MM.1S (cell line): ENCODE data around the gene SDSL.

Source experiments
- DNase-seq: peaks from one replicate; pipeline ENCODE4 v3.0.0-alpha.2; 2015
- H2AFZ ChIP-seq: fragments of 300-600 bp; sonication (generic); 2 replicates; pipeline ENCODE4 v1.6.0; 2016; ENCODE audit warnings: antibody characterized with exemption, low read length
- H3F3A ChIP-seq: fragments of 300-600 bp; sonication (generic); 2 replicates; pipeline ENCODE4 v1.6.1; 2016; ENCODE audit warnings: mild to moderate bottlenecking, antibody characterized with exemption, low read length, moderate library complexity, mixed read lengths; ENCODE audit not compliant: insufficient read depth
- H3K27ac ChIP-seq: fragments of 300-600 bp; sonication (generic); 2 replicates; pipeline ENCODE4 v1.5.1; 2016; ENCODE audit warnings: mild to moderate bottlenecking, low read length
- H3K27me3 ChIP-seq: fragments of 300-600 bp; sonication (generic); replicated peaks from 2 replicates; pipeline ENCODE4 v1.6.0; 2016; ENCODE audit warnings: low read length; ENCODE audit not compliant: insufficient read depth
- H3K36me3 ChIP-seq: fragments of 300-600 bp; sonication (generic); replicated peaks from 2 replicates; pipeline ENCODE4 v1.6.1; 2016; ENCODE audit warnings: mild to moderate bottlenecking, low read length, mixed read lengths; ENCODE audit not compliant: insufficient read depth
- H3K4me1 ChIP-seq: fragments of 300-600 bp; sonication (generic); 2 replicates; pipeline ENCODE4 v1.6.1; 2016; ENCODE audit warnings: low read length, mixed read lengths
- H3K4me2 ChIP-seq: fragments of 300-600 bp; sonication (generic); 2 replicates; pipeline ENCODE4 v1.6.0; 2016; ENCODE audit warnings: low read depth, low read length
- H3K4me3 ChIP-seq: fragments of 300-600 bp; sonication (generic); 2 replicates; pipeline ENCODE4 v1.5.1; 2016; ENCODE audit warnings: low read length, mixed read lengths
- H3K79me2 ChIP-seq: fragments of 300-600 bp; sonication (generic); 2 replicates; pipeline ENCODE4 v1.6.1; 2016; ENCODE audit warnings: mixed run types, low read length, mixed read lengths
- H3K9ac ChIP-seq: fragments of 300-600 bp; sonication (generic); 2 replicates; pipeline ENCODE4 v1.6.1; 2016; ENCODE audit warnings: low read length, mixed read lengths
- H3K9me2 ChIP-seq: fragments of 300-600 bp; sonication (generic); replicated peaks from 2 replicates; pipeline ENCODE4 v1.6.1; 2016; ENCODE audit warnings: mild to moderate bottlenecking, low read length, mixed read lengths; ENCODE audit not compliant: insufficient read depth
- H3K9me3 ChIP-seq: fragments of 300-600 bp; sonication (generic); replicated peaks from 2 replicates; pipeline ENCODE4 v1.6.1; 2016; ENCODE audit warnings: mild to moderate bottlenecking, low read length, mixed read lengths; ENCODE audit not compliant: insufficient read depth
- H4K20me1 ChIP-seq: fragments of 300-600 bp; sonication (generic); 2 replicates; pipeline ENCODE4 v1.6.1; 2016; ENCODE audit warnings: mild to moderate bottlenecking, low read length, moderate library complexity, mixed read lengths; ENCODE audit not compliant: insufficient read depth
- CTCF ChIP-seq: fragments of 300-600 bp; sonication (generic); IDR thresholded peaks from 2 replicates; pipeline ENCODE4 v1.5.1; 2016; ENCODE audit warnings: antibody characterized with exemption, low read length, mixed read lengths
- EZH2 ChIP-seq: fragments of 300-600 bp; sonication (generic); optimal IDR thresholded peaks from 2 replicates; pipeline ENCODE3; 2017; ENCODE audit warnings: low read depth, mild to moderate bottlenecking, antibody characterized with exemption, low read length, mixed read lengths
- EZH2phosphoT487 ChIP-seq: fragments of 300-600 bp; sonication (generic); IDR thresholded peaks from 2 replicates; pipeline ENCODE4 v1.6.1; 2018; ENCODE audit warnings: antibody characterized with exemption, low read length

Gene SDSL

GRCh38 chr12:113393749-113394148 lies 28.4 kb upstream of the SDSL start:
- H4K20me1 ChIP-seq: no peaks in the 10 kb centered on the region
- no peak overlapping the region for H3K9ac ChIP-seq
- H2AFZ ChIP-seq: no peak overlapping the region
- H3K4me2 ChIP-seq: no peak overlapping the region
- H3K27ac ChIP-seq: no peak overlapping the region
- no peaks in the 10 kb centered on the region for H3K9me2 ChIP-seq
- H3K4me1 ChIP-seq: no peaks in the 10 kb centered on the region
- no peaks in the 10 kb centered on the region for H3F3A ChIP-seq
- DNase-seq: no peak
- H3K36me3 ChIP-seq: no peaks in the 10 kb centered on the region
- no peaks in the 10 kb centered on the region for H3K27me3 ChIP-seq
- no peaks in the 10 kb centered on the region for H3K9me3 ChIP-seq
- H3K4me3 ChIP-seq: no peak overlapping the region
- H3K79me2 ChIP-seq: no peaks in the 10 kb centered on the region
- TF ChIP-seq EZH2: no peak
- no peak for TF ChIP-seq CTCF
- no peak for TF ChIP-seq EZH2phosphoT487

DNA sequence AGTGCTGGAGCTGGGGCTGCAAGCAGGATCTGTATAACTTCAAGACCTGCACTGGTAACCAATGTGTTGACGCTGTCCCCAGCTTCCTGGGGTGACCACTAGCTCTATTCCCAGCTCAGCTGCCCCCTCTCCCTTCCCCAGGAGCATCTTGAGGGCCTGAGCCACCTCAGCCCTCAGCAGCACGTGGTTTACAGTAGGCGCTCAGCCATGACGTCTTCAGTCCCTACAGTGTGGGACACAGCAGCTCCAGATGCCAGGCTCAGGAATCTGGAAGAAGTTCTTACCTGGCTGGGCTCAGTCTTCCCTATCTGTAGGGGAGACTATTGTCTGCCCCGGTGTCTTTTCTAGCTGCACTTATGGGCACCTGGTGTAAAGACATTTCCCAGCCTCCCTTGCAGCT lies 27.1 kb upstream of the SDSL start:
- no peaks in the 10 kb centered on the region for H4K20me1 ChIP-seq
- no peaks in the 10 kb centered on the region for H3K36me3 ChIP-seq
- H3K79me2 ChIP-seq: no peaks in the 10 kb centered on the region
- H3K27me3 ChIP-seq: no peaks in the 10 kb centered on the region
- no peak overlapping the region for H3K9ac ChIP-seq
- no peak overlapping the region for H3K4me3 ChIP-seq
- DNase-seq: no peak
- no peaks in the 10 kb centered on the region for H3F3A ChIP-seq
- no peaks in the 10 kb centered on the region for H3K9me3 ChIP-seq
- H3K4me1 ChIP-seq: no peaks in the 10 kb centered on the region
- H3K9me2 ChIP-seq: no peaks in the 10 kb centered on the region
- TF ChIP-seq EZH2phosphoT487 (no peak), EZH2 (no peak), CTCF (no peak)
- no peak overlapping the region for H3K4me2 ChIP-seq
- no peak overlapping the region for H3K27ac ChIP-seq
- no peak overlapping the region for H2AFZ ChIP-seq

DNA sequence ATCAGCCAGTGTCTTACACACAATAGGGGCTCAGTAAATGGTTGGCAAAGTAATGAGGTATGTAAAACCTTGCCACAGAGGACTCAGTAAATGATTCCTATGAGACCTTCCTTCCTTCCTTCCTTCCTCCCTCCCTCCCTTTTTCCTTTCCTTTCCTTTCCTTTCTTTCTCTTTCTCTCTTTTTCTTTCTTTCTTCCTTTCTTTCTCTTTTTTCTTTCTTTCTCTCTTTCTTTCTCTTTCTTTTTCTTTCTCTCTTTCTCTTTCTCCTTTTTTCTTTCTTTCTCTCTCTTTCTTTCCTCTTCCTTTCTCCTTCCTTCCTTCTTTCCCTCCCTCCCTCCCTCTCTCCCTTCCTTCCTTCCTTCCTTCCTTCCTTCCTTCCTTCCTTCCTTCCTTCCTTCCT lies 26.0 kb upstream of the SDSL start:
- no peaks in the 10 kb centered on the region for H3F3A ChIP-seq
- H3K4me1 ChIP-seq: no peaks in the 10 kb centered on the region
- no peak overlapping the region for H3K4me2 ChIP-seq
- H2AFZ ChIP-seq: no peak overlapping the region
- H3K9ac ChIP-seq: no peak overlapping the region
- no peak overlapping the region for H3K27ac ChIP-seq
- no peaks in the 10 kb centered on the region for H3K27me3 ChIP-seq
- no peaks in the 10 kb centered on the region for H3K36me3 ChIP-seq
- no peaks in the 10 kb centered on the region for H3K9me2 ChIP-seq
- H4K20me1 ChIP-seq: no peaks in the 10 kb centered on the region
- no peak overlapping the region for H3K4me3 ChIP-seq
- no peaks in the 10 kb centered on the region for H3K79me2 ChIP-seq
- no peak for TF ChIP-seq EZH2
- TF ChIP-seq CTCF: no peak
- TF ChIP-seq EZH2phosphoT487: no peak
- H3K9me3 ChIP-seq: no peaks in the 10 kb centered on the region
- DNase-seq: no peak
